Stimulated activated CD8-positive, alpha-beta memory T cell treated with anti-CD3 and anti-CD28 coated beads, Interleukin-4, amount 100 ng/mL, for 1 hour (primary cell): Measurements from ENCODE around the gene ELOVL6.
"Not testable (repeated sequence)": the region's sequence is repeated elsewhere in the genome, so short reads cannot be mapped to it uniquely, and the experiment has no call there.

Experiments used
- DNase-seq, 2 donors: peaks; one replicate each; pipeline ENCODE4 v3.0.0-alpha.2; 2020; ENCODE audit warnings: low read depth in 2 of 2, low spot score in 1 of 2

Gene ELOVL6, protein sequence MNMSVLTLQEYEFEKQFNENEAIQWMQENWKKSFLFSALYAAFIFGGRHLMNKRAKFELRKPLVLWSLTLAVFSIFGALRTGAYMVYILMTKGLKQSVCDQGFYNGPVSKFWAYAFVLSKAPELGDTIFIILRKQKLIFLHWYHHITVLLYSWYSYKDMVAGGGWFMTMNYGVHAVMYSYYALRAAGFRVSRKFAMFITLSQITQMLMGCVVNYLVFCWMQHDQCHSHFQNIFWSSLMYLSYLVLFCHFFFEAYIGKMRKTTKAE

DNA sequence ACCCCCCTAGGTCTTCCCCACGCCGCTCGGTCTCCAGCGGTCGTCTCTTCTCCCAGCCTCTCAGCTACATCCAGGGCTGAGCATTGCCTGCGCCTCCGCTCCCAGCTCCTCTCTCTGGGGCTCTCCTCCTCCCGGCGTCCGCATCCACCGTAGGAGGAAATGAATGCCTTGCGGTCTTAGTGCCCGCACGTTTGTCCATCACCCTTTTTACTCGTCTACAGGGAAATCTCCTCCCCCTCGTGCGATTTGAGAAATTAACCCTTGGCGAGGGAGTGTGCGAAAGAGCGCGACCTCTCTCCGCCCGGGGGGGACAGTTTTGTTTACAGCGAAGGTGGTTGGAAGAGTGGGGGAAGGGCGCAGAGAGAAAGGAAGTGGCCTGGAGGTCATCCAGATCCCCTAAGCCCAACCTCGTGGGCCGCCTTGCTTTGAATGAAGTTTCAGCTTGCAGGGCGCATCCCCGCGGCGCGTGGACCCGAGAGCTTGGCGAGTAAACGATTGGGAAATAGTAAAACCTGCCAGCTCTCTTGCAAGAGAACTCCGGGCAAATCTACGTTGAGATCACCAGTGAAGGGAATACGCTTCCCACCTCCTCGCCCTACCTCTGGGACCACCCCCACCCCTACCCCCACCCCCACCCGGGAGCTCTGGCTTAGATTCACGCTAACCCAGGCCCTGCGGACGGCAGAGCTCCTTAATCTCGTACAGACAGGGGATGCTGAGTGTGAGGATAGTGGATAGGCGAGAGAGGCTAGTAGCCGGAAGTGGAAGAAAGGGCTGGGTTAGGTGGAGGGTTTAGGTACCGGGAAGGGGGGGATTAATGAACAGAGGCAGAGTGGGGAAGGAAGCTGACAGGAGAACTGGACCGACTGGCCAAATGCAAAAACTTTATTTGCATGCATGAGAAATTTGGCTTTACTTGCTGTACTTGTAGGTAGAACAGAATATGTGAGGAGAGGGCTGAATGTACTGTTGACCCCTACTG lies at the start of gene ELOVL6:
Gene ELOVL6 (minus strand): TSS at position 181 of the 982 bp plus-strand sequence. CDS start 280 bp downstream, outside the sequence.
- no peak for DNase-seq

DNA sequence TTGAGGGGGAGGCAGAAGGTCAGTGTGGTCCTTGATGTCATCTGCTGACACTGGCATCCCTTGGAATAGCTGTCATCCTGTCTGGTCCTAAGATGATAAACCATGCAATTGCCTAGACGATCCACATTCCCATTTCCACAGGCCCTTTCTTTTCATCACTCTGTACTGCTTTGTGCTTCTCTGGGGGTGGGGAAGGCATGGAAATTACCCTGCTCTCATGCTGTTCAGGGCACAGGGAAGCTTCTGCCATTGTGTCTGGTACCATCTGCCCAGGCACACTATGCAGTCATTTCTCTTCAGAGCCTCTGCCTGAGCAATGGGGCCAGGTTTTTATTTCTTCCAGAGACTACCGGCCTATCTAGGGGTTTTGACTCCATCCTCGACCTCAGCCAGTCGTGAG lies 49.7 kb upstream of the ELOVL6 start:
- no peak for DNase-seq

DNA sequence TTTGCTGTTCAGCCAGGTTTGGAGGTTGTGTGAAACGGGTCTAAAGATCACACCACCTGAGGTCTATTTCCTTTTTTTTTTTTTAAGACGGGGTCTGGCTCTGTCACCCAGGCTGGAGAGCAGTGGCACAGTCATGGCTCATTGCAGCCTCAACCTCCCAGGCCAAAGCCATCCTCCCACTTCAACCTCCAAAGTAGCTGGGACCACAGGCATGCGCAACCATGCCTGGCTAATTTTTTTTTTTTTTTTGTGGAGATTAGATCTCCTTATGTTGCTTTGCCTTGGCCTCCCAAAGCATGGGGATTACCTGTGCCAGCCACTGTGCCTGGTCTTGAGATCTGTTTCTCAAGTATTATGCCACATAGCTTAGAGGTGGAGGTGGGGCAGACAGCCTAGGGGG lies 49.2 kb upstream of the ELOVL6 start:
- no peak for DNase-seq

DNA sequence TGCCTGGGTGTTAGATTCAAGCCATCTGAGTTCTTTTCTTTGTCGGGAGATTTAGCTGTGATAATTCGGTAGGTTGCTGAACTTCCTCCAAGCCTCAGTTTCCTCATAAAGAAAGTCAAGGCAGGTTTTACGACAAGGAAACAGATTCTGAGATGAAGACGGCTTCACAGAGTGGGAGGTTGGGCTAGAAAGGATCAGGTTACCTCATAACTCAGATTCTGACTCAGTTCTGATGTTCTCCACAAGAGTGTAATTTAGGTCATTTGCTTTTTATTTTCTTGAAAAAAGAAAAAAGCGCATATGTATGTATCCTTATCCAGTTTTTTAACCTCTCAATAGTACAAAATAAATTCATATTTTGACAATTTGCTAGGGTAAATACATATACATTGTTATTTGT lies 47.2 kb upstream of the ELOVL6 start:
- no peak for DNase-seq

DNA sequence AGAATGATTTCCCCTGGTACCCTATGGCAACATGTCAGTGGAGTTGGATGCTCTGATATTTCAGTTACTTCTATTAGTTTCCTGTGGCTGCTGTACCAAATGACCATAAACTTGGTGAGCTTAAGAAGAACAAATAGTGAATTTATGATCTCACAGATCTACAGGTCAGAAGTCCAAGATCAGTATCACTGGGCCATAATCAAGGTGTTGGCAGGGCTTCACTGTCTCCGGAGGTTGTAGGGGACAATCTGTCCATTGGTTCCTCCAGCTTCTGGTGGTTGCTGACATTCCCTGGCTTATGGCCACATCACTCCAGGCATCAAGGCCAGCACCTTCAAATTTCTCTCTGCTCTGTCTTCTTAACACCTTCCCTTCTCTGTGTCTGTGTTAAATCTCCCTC lies 37.9 kb upstream of the ELOVL6 start:
- DNase-seq = no peak

DNA sequence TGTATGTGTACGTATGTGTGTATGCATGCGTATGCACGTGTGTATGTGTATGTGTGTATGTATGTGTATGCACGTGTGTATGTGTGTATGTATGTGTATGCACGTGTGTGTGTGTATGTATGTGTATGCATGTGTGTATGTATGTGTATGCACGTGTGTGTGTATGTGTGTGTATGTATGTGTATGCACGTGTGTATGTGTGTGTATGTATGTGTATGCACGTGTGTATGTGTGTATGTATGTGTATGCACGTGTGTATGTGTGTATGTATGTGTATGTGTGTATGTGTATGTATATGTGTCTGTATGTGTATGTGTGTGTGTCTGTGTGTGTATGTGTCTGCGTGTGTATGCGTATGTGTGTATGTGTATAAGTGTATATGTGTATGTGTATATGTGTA lies 35.2 kb upstream of the ELOVL6 start:
- DNase-seq = not testable (repeated sequence)

DNA sequence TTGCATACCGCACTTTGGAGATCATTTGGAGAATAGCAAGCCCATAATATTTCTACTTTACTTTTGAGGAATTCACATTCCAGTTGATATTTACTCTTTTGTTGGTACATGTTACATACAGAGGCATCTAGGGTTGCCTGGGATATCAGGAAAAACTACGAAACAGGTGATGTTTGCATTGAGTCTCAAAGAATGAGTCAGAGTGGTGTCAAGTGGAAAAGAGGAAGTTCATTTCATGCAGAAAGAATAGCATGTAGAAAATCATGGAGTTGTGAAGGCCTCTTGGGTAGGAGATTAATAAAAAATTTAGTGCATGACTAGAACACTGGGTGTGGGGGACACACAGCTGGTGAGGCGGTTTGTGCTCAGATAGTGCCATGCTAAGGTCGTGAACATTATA lies 33.5 kb upstream of the ELOVL6 start:
- no peak for DNase-seq

DNA sequence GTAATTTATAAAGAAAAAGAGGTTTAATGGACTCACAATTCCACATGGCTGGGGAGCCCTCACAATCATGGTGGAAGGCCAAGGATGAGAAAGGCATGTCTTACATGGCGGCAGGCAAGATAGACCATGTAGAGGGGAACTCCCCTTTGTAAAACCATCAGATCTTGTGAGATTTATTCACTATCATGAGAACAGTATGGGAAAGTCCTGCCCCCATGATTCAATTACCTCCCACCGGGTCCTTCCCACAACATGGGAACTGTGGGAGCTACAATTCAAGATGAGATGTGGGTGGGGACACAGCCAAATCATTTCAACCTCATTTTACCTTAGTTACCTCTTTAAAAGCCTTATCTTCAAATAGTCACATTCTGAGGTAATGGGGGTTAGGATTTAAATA lies 30.9 kb upstream of the ELOVL6 start:
- DNase-seq = no peak

DNA sequence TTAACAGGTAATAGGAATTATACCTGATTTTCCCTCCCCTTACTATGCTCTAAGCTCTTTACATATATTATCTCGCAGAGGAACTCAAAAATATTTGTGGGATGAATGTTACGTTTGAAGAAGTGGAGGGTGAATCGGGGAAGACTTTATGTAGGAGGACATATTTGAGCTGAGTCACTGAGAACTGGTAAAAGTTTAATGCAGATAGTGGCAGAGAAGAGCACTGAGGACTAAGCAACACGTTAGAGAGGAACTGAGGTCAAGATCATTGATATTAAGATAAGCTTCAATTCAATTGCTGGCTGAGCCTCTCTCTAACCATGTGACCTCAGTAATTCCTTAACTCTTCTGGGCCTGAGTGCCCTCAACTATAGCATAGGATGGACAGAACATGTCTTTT lies 26.4 kb upstream of the ELOVL6 start:
- DNase-seq = no peak

DNA sequence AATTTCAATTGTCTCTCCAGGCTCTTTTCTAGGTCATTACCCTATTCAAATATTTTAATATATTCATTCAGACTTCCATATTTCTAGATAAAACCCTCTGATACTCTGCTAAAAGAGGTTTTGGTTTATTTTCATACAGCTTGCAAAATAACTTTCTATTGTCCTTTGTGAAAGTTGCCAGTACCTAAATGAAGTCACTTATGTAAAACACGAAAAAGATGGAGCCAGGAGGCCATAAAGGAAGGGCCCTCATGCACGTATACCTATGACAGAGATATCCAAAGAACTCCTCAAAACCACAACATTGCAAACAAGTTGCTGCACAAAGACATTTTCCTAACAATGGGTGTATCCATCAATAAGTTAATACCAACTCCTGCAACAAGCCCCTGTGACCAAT lies 25.7 kb upstream of the ELOVL6 start:
- no peak for DNase-seq

DNA sequence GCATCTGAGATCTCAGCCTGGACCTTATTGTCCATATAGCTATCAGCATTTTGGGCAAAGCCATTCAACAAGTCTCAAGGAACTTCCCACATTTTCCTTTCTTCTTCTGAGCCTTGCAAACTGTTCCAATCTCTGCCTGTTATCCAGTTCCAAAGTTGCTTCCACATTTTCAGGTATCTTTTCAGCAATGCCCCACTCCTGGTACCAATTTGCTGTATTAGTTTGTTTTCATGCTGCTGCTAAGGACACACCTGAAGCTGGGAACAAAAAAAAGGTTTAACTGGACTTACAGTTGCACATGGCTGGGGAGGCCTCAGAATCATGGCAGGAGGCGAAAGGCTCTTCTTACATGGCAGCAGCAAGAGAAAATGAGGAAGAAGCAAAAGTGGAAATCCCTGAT lies 20.5 kb upstream of the ELOVL6 start:
- DNase-seq = not testable (repeated sequence)

DNA sequence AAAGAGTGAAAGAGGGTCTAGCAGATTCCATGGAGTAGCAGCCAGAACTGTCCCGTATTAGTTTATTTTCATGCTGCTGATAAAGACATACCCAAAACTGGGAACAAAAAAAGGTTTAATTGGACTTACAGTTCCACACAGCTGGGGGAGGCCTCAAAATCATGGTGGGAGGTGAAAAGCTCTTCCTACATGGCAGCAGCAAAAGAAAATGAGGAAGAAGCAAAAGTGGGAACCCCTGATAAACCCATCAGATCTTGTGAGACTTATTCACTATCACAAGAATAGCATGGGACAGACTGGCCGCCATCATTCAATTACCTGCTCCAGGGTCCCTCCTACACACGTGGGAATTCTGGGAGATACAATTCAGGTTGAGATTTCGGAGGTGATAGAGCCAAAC lies 18.8 kb upstream of the ELOVL6 start:
- not testable (repeated sequence) for DNase-seq

DNA sequence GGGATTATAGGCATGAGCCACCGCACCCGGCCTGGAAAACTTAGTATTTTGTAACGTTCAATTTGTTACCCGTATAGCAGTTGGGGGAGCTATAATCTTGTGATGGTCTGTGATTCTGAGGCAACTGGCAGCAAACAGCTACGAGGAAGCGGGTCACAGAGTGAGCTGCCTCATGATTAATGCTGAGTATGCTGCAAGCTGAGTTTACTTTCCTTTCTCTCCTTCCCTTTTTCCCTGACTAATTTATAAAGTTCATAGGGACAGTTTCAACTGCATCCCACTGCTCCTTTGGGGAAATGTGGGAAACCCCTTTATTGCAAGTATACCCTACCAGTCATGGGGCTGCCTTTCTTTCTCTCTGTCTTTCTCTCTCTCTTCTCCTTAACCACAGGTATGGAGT lies 17.7 kb upstream of the ELOVL6 start:
- no peak for DNase-seq

DNA sequence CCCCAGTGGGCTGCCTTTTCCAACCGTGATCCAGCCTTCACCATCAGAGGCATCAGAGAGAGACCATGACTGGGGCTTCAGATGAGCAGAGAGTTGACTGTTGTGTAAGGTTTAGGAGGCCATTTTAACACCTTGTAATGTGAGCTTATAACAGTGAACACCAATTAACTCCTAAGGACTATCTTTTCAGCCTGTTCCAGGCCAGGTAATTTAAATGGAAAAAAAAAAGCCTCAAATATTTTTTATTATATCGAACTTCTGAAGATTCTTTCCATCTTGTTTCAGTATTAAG lies 13.3 kb upstream of the ELOVL6 start:
- no peak for DNase-seq

DNA sequence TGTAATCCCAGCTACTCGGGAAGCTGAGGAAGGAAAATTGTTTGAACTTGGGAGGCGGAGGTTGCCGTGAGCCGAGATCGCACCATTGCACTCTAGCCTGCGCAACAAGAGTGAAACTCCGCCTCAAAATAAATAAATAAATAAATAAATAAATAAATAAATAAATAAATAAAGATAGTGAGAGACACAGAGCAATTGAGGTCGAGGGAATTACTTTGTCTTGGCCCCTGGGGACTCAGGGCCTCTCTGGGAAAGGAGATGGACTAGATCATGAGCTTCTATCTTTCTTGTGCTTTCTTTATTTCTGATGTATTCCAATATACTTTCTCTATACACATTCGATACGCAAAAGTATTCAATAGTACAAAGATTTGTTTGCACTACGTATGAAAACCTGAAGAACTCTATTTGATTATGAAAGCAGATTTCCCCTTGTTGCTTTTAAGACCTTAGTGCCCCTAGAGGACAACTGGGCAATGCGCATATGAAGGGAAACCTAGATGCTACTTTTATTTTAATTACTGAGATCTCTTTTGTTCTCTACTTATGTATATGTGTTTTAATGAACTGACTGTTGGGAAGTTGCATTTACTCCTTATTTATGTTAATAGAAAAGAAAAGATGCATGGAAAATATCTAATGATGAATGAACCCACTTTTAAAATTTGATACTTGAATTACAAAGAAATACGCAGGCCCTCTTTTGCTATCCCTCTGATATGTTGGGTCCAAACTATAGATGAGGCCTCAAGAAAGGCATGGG lies 12.8 kb upstream of the ELOVL6 start:
- DNase-seq = no peak

DNA sequence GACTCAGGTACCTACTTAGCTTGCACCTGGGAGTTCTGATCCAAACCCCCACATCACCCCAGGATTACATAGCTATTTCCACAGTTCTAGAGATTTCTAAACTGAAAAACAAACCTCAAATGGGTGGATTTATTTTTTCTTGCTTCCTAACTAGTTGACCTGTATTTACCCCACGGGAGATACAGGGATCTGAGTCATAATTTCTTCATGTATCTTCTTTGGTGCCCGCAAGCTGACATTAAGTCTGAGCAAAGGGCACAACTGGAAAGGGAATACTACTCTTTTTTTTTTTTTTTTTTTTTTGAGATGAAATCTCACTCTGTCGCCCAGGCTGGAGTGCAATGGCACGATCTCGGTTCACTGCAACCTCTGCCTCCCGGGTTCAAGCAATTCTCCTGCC lies 10.0 kb upstream of the ELOVL6 start:
- DNase-seq = no peak

DNA sequence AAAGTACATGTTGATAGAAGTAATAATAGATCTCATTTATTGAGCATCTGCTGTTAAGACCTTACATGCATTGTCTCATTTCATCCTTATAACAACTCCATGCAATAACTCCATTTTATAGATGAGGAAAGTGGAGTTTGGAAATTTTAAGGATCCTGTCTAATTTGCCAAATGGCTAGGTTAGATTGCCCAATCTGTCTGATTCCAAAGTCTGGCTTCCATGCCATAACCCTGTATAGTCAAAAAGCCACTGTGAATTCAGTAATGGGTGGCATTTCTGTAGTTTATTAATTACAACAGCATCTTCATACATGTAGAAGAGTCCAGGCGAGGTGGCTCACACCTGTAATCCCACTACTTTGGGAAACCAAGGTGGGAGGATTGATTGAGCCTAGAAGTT lies 8.8 kb upstream of the ELOVL6 start:
- DNase-seq = no peak

DNA sequence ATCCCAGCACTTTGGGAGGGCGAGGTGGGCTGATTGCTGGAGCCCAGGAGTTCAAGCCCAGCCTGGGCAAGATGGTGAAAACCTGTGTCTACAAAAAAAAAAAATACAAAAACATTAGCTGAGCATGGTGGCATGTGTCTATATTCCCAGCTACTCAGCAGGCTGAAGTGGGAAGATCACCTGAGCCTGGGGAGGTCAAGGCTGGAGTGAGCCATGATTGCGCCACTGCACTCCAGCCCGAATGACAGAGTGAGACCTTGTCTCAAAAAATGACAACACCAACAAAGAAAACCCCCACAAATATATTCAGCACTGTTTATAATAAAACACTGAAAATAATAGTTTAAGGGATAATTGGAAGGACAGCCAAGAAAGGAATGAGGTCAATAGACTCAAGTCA lies 3.6 kb upstream of the ELOVL6 start:
- no peak for DNase-seq

DNA sequence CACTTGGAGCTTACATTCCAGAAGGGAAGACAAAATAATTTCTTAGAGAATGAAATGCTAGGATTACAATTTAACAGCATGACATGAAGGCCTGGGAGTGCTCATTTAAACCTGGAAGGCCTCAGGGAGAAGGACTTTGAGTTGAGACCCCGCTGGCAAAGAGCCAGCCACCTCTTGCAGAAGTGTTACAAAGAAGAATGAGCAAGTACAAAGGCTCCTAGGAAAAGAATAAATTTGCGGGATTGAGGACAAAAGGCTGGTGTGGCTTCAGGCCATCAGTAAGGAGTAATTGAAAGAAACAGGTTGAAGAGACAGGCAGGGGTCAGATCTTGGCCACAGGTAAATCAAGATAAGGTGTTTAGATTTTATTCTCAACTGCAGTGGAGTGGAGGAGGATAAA lies 3.1 kb upstream of the ELOVL6 start:
- no peak for DNase-seq

DNA sequence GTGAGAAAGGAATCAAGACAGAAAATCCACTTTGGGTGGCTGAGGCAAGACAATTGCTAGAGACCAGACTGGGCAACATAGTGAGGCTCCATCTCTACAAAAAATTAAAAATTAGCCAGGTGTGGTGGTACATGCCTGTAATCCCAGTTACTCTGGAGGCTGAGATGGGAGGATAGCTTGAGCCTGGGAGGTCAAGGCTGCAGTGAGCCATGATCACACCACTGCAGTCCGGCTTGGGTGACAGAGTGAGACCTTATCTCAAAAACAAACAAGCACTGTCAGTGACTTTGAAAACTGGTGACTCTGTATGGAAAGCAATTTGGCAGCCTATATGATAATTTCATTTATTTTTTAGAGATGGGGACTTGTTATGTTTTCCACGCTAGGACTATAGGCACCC lies 2.3 kb upstream of the ELOVL6 start:
- DNase-seq = no peak

DNA sequence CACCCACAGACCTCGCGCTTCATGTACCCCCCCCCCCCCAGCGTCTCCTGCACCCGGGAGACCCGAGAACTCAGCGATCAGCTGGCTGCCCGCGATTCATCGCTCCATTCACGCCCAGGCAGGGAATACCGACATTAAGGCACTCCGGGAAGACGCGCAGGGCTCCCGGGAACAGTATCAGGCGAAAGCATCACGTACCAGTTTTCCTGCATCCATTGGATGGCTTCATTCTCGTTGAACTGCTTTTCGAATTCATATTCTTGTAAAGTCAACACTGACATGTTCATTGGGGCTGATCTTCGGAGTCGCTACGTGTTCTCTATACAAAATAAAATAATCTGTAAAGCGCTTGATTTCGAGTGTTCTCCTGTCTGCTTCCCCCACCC lies 373 bp downstream of the ELOVL6 start:
- no peak for DNase-seq

DNA sequence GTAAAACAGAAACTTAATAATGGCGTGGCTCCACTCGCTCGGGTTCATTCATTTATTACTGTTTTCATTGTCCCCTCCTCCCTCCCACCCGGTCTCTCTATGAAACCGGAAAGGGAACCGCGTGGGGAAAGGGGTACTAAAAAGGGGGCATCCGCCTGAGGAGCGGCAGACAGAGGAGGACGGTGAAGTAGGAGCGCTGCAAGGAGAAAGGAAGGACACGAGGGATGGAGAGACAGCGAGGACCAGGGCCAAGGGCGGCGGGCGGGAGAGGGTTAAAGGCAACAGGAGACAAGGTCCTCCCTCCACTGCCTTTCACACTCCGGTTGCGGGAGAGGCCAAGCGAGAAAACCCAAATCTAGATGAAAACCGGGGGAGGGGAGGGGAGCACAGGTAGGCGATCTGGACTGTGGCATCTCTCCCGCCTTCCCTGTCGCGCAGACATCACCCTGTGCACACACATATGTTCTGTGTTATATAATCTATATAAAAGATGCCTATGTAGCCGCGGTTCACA lies 829 bp downstream of the ELOVL6 start:
- no peak for DNase-seq
